Stimulated activated CD8-positive, alpha-beta memory T cell treated with anti-CD3 and anti-CD28 coated beads, Interleukin-15, amount 100 ng/mL, for 24 hours (primary cell): ENCODE measurements around the gene NRL.

Source experiments
- DNase-seq: peaks from one replicate; pipeline ENCODE4 v3.0.0-alpha.2; 2020; ENCODE audit warnings: low read depth

Gene NRL

DNA sequence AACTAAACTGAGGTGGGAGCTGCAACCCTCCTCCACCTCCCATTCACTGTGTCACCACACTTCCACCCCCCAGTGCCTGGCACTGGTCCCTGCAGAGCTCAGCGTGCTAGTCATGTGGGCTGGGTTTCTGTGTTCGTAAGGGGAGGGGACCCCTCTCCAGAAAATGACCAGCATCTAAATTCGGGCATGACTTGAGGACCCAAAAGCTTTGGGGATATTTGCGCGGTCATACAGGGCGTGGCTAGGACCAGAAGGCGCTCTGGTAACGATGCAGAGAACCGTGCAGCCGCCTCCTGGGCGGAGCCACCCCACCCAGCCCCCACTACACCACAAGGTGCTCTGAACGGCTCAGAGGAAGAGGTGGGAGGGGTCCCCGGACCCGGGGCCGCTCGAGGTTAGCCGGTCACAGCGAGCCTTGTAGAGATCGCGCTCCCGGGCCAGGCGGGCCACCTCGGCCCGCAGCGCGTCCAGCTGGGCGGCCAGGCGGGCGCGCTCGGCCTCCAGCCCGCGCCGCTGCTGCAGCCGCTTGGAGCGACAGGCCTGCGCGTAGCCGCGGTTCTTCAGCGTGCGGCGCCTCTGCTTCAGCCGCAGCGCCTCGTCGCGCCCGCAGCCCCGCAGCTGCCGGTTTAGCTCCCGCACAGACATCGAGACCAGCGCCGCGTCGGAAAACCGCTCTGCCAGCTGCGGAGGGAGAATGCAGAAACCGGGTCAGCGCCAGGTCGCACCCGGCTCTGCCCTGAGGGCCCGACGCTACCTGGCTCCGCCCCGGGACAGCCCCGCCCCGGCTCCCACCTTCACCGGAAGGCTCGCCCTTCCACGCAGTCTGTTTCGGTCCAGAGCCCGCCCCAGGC lies 33.6 kb downstream of the NRL start:
- DNase-seq, result peak; percentile 34

GRCh38 chr14:24080142-24080530 lies 34.6 kb downstream of the NRL start:
- no peak for DNase-seq

DNA sequence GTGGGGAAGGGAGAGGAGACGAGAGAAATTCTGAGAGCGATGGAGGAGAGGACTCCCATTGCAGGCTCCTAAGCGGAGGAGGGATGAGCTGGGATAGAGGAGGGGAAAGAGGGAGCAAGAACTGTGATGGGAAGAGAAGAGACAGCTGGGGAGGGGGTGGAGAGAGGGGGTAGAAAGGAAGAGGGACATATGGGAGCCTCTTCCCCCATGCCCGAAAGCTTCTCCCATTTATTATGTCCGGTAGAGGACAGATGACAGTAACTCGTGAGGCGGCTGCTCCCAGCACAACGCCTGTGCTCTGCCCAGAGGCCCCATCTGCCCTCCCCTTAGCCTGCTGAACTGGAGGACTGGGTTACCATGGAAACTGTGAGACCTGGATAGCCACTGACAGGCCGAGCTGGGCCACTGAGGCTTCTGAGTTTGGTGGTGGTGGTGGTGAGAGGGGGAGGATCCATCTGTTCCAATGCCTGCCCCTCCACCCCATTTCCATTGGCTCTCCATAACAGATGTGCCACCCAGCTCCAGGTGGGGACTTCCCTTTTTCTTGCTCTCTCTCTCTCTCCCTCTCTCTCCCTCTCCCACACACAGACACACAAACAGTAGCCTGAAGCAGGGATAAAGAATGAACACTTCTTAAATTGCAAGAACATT lies 35.1 kb downstream of the NRL start:
- DNase-seq, result no peak

DNA sequence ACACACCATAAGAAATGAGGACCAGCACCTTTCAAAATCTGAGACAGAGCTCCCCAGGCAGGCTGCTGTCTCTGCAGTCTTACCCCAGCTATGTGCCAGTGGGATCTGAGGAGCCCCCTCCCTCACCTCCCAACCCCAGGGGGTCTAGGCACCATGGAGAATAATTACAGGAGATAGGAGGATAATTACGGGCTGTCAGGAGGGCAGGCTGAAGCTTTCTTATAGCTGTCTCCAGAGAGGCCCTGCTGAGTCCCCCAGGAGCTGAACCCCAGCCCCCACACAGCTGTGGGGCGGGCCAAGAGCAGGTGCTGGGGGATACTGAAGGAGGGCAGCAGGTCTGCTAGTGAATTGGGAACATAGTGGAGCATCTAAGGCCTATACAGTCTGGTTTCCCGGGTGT lies 36.6 kb downstream of the NRL start:
- no peak for DNase-seq

- DNase-seq, result no peak
These were observed 37.7 kb downstream of the NRL start for GRCh38 chr14:24077086-24077485.

DNA sequence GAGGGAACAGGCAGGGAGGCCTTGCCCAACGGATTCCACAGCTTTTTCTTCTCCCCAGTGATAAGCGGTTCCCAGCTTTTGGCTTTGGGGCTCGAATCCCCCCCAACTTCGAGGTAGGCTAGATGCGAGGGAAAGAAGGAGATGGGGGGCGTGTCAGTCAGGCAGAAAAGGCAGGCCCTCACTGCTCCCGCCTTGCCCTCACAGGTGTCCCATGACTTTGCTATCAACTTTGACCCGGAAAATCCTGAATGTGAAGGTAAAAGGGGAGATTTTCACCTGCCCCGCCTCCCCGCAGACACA lies 38.5 kb downstream of the NRL start:
- no peak for DNase-seq

GRCh38 chr14:24075485-24076301 lies 39.1 kb downstream of the NRL start:
- no peak for DNase-seq

- no peak for DNase-seq
These were observed 39.9 kb downstream of the NRL start for GRCh38 chr14:24074625-24075484.

DNA sequence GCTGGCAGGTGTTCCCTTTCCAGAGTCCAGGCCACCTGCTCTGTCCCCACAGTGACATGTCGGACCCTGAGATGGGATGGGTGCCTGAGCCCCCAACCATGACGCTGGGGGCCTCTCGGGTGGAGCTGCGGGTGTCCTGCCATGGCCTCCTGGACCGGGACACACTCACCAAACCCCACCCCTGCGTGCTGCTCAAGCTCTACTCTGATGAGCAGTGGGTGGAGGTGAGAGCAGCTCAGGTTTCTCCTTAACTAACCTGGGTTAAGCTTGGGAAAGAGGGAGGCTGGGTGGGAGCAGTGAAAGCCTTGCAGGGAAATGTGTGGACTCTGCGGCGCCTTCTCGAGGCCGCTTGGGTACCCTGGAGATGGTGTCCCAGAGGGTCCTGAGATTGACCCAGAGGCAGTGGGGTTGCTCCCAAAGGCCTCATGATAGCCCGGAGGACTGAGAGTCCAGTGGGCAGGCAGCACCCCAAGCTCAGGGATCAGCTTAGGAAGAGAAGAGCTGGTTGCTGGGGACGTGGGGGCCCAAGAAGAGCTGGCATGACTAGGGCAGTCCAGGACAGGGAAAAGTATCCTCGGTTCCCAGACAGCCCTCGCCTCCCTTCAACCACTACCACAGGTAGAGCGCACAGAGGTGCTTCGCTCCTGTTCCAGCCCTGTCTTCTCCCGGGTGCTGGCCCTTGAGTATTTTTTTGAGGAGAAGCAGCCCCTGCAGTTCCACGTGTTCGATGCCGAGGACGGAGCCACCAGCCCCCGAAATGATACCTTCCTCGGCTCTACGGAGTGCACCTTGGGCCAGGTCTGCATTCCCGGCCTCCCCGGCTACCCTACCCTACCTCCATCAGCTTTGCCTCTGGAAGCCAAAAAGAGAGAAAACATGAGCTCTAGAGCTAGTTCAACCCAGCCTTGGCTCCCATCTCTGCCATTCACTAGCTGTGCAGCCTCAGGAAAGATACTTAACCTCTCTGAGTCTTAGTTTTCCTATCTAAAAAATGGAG lies 41.6 kb downstream of the NRL start:
- DNase-seq, result no peak

GRCh38 chr14:24072436-24072835 lies 42.3 kb downstream of the NRL start:
- no peak for DNase-seq

DNA sequence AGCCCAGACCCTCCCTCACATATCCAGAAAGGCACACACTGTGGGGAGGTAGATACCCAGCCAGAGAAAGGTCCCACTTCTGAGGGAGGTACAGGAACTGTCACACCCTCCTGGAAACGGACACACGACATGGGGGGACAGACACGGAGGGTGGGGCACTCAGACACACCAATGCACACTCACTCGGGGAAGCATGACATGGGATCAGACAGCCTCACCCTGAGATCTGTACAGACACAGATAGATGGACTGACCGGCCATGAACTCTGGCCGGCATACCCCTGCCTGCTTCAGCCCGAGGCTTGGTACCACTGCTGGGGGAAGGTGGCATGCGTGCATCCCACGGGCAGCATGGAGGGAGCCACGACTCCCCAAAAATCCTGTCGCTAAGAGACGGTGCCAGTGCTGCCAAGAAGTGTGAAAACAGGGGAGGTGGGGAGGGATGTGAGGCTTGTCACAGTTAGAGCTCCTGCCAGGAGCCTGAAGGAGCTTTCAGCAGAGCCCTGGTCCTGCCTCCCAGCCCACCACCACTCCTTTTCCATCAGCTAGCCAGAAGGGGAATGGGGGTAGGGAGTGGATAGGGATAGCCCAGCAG lies 42.8 kb downstream of the NRL start:
- no peak for DNase-seq

GRCh38 chr14:24071144-24071697 lies 43.5 kb downstream of the NRL start, which contains the start of gene CPNE6:
CPNE6 (plus strand) TSS chr14:24071562; CDS start chr14:24072937, 1,375 bp downstream.
- no peak for DNase-seq

DNA sequence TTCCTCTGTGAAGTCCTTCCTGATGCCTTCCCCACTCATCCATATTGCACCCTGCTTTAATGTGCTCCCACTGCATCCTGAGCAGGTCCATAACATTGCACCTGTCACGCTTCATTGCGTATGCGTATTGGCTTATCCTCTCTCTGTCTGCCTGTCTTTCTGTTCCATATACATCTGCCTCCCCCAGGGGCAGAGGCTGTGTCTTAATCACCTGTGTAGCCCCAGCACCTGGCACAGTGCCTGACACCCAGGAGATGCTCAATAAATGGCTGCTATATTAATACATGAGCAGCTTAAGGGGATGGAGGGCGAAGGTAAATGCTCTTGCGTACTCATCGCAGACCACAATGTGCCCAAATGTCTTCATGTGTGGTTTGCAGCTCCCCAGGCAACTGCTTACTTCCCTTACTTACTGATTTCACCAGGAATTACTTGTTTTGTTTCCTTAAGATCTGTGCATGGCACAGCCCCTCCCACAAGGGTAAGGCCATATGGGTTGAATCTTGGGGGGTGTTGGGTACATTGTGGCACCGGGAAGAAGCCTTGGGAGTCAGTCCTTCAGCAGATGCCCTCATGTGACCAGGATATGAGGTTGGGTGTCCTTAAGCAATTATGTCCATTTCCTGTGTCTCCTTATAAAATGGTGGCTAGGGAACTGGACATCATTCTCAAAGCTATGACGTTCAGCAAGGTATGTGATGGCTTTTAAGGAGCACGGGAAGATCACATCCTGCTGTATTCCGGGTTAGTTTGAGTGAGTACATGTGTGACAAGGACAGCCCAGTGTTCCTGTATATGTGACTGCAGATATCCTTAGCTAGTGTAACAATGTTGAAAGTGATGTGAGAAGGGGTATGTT lies 44.2 kb downstream of the NRL start:
- DNase-seq, result no peak

DNA sequence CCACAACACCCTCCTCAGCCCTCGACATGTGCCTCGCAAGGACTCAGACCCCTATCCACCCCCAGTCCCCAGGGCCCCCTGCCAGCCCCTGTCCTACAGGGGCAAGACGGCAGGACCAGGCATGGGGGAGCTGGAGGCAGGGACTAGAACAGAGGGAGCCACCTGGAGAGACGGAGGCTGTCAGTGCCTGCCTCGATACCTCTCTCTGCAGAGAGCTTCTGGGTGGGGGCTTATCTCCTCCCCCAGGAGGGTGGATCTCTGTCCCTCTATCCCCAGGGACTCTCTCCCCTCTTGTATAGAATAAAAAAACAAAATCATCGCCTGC lies 45.4 kb downstream of the NRL start:
- no peak for DNase-seq

DNA sequence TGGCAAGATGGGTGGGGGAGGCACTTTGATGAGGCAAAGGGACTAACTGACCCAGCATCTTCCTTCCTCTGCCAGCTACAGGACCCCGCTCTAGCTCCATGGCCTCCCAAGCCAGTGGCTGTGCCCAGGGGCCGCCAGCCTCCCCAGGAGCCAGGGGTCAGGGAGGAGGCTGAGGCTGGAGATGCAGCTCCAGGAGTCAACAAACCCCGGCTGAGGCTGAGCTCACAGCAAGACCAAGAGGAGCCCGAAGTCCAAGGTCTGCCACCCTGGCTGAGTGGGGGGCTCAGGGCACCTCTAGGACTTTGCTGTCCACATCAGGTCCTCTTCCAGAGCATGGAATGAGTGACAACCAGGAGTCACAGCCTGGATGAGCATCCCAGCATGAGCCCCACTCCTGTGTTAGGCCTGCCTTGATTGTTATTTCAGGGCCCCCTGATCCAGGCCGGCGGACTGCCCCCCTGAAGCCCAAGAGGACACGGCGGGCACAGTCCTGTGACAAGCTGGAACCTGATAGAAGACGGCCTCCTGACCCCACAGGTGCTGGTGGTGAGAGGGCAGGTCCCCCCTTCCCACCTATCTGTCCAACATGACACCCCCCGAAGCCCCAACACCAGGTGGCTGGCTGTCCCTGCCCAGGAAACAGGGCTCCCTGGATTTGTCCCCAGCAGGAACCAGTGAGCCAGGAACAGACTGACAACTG lies 45.9 kb downstream of the NRL start:
- DNase-seq, result no peak

- no peak for DNase-seq
These were observed 47.3 kb downstream of the NRL start for GRCh38 chr14:24067133-24068082.

- DNase-seq, result no peak
These were observed 48.1 kb downstream of the NRL start for GRCh38 chr14:24066496-24067132.
